NCI-H2196 treated with DMSO at 0.1 percent for 48 hours (cell line): ENCODE measurements around the gene ADK.
A peak's percentile ranks its signal among the peaks of the same experiment; 100 is the strongest.
"Not testable (repeated sequence)": the region's sequence is repeated elsewhere in the genome, so short reads cannot be mapped to it uniquely, and the experiment has no call there.

ENCODE experiments used
- DNase-seq: peaks from one replicate; lab custom pipeline; 2025; ENCODE audit not compliant: unreplicated experiment; lab: John Stamatoyannopoulos, UW

Gene ADK

DNA sequence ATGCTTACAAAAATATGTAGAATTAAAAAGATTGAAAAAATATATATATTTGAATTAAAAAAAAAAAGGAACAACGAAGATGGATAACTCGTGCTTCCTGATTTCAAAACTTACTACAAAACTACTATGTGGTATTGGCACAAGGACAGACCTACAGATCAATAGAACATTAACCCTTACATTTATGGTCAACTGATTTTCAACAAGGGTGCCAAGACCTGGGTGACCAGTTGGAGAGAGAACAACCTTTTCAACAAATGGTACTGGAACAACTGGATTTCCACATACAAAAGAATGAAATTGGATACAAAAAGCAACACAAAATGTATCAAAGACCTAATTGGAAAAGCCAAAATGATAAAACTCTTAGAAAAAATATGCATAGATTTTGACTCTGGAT is 10.5 kb upstream of the ADK start:
- DNase-seq = no peak

DNA sequence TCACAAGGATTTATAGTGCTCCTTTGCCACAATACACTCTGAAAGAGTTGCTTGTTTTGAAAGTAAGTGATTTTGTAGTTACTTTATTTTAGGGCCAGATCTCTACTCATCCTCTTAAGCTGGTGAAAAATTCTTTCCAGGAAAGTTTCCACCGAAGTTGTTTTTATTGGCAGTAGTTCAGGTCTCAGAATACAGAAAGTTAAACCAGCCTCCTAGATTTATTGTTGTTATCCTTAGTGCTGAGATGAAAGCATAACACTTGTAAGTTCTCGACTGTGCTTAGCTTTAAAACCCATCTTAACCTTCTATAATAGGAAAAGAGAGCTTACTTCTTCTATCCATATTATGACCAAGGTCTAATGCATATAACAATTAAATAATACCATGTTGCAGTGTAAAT is 5.9 kb upstream of the ADK start:
- no peak for DNase-seq

DNA sequence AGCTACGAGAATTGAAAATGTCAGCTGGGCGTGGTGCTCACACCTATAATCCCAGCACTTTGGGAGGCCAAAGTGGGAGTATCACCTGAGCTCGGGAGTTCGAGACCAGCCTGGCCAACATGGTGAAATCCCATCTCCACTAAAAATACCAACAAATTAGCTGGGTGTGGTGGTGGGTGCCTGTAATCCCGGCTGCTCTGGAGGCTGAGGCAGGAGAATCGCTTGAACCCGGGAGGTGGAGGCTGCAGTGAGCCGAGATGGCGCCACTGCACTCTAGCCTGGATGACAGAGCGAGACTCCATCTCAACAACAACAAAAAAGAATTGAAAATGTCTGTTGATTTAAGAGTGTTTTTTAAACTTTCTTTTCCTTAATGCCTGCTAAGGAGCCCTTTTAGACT is 4.0 kb upstream of the ADK start:
- DNase-seq = not testable (repeated sequence)

DNA sequence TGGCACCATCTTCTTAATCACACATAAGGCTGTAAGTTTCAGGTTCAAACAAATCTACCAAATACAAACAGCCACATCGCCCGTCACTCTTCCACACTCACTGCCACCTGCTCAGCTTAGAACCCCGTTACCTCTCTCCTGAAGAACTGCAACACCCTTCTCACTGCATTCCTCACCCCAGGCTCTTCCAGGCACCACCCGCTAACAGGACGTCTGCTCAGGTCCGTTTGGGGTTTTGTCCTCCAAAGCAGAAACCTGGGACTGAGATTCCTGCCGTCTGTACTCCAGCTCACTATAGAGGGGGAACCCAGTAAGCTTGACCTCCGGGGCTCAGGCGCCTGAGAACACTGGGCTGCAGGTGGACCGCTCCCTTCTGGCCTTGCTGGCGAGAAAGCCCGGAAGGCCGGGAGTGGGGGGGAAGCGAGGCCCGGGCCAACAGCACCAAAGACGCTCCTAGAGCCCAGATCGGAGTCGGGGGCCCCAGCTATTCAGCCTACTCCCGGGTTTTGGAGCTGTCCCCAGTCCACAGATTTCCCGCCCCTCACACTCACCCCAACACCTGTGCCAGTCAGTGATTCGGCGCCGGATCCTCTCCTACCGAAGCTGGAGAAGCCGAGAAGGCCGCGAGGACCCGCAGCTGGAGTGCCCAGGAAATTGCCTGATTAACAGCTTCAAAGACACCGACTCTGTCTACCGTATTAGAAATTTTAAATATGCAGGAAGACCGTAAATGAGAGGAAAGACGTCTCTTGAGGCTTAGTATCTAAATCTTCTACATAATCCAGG is 624 bp upstream of the ADK start, which contains the start of gene AP3M1:
AP3M1 (minus strand) TSS at position 625 of the 786 bp plus-strand sequence. CDS start 12,449 bp downstream, outside the sequence.
- DNase-seq = peak; percentile 94

DNA sequence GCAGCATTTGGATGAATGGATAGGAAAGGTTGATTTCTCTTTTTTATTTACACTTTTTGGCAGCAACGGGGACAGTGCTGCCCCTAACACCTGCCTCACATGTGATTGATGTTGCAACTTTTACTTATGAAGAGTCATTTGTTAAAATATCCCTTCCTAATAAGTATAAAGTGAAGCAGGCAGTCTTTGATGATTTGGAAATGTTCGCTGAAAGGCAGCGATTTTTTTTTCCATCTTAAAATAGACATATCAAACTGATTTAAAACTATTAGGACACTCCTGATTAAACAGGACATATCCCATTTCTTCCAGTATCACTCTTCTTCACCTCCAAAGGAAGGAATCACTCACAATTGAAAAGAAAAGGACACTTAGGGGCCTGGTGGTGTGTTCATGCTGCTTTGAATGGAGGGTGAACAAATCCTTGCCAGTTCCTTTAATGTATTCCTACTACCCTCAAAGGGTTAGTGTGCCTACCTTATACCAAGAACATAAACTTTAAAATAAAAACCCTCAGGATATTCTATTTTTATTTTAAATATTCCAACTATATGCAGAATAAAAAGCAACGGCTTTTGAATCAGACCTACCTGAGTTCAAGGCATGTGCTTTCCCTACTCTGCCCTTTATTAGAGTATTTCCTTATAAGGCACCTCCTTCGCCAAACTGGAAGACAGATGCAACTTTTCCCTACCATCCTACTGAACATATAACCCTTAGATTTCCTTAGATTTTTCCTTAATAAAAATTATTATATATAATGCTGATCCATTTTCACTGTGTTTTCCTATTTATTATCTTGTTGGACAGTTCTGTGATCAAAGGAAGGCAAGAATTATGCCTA is 1.1 kb downstream of the ADK start:
- DNase-seq = no peak

DNA sequence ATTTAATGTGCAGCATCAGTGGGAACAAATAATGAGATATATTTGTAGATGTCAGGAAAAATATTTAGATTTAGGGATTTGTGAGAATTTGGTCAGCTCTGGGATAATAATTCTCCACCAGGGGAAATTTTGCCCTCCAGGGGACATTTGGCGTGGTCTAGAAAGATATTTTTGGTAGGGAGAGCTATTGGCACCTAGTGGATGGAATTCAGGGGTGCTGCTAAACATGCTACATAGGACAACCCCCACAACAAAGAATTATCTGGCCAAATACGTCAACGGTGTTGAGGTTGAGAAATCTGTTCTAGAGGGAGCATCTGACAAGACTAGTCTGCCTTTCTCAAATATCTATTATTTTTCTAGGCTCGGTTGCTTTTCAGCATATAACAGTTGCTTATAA is 2.1 kb downstream of the ADK start:
- DNase-seq = peak; percentile 10

DNA sequence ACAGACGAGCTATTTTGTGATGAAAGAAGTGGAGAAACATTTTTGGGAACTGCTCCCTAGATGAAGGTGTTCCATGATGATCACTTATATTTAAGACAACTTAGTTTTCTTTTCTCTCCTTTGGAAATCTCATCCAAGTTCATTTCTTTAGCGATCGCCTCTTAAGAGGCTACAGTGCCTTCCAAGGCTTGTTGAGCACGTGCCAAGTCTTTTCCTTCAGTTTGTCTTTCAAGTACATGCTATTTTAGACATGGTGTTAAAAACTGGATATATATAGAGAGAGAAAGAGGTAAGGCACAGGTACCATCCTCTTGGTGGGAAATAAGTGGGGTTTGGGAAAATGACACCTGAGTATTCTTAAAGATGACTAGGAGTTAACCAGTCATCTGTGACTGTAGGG is 2.7 kb downstream of the ADK start:
- no peak for DNase-seq

DNA sequence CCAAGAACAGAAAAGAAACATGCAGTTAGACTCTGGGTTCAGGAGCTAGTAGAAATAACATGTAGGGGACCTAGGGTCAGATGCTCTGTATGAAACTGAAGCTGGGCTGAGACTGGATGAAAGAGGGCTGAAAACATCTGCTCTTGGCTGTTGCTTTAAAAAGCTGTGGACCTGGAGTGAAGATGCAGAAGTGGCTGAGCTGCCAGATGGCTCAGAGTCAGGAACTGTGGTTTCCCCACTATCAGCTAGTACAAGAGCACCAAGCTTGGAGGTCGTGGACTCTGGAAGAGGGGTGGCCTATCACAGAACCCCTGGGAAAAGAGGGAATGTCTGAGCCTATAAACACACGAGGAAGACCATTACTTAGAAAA is 5.9 kb downstream of the ADK start:
- no peak for DNase-seq

DNA sequence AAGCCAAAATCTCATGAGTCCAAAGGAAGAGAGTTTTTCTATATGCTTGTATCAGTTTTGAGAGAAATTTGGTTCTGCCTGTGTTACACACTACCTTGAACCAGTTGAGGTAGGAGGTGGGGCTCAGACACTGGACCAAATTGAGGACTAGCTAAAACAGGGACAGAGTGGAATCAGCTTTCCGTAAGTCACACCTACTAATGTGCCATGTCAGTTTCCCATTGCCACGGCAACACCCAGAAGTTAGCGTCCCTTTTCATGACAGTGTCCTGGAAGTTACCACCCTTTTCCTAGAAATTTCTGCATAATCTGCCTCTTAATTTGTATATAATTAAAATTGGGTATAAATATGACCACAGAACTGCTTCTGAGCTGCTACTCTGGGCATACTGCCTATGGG is 9.0 kb downstream of the ADK start:
- DNase-seq = no peak

DNA sequence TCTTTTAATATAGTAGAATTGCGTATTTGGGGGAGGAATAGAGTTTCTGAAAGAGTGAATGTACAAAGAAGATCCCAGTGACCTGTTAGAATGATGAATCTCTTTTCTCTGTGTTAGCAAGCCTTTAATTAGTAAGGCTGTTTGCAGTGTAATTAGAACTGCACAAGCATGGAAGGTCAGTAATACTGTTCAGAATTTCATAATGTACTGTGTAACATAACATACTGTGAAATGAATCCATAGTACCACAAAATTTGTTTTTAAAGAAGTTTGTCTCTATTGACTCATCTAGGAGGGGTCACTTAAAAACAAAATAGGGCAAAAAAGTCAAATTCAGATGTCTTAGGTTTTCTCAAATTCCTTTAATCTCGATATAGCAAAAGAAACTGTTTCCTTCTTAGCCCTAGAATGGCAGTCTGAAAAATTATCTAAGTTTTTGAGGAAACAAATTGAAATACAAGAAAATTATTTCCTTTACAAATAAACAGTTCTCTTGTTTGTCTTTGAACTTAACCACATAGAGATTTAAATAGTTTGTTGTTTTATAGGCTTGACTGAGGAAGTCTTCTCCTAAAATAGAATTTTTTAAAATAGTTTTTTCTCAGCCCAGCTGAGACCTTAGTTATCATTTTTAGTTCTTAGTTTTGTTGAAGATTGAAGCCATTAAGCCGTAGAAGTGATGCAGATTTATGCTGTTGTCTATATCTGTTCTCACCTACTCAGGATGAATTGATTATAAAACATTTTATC is 12.5 kb downstream of the ADK start:
- DNase-seq = no peak

DNA sequence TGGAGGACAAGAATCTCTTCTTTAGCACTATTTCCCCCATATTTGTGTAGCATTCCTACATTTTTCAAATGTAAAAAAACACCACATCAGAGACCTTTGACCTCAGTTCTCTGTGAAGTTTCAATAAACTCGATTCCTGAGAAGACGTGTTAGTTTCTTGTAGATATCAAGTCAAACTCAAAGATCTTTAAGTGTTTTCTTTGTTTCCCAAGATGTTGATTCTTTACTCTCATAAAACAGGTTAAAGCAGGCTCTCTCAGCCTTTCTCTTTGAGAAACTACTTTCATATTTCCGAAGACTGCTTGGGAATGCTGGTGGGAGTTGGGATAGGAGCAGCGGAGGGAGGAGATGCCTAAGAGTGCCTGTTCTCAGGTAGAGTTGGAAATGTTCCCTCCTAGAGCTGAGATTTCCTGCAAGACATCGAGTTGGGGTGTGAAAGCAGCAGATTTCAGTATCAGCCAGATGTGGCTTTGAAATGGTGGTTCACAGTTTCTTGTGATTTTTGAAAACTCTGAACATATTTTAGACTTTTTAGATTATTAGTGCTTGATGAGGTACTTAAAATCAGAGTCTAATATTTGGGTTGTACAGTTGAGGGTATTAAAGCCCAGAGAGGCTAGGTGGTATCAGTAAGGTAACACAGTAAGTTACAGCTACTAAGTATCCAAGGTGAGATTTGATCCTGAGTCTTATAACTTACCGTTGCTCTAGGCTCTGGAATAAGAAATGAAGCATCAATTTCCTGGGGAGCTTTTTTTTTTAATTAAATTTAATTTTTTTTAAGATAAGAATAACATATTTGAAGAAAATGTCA is 13.9 kb downstream of the ADK start:
- no peak for DNase-seq

DNA sequence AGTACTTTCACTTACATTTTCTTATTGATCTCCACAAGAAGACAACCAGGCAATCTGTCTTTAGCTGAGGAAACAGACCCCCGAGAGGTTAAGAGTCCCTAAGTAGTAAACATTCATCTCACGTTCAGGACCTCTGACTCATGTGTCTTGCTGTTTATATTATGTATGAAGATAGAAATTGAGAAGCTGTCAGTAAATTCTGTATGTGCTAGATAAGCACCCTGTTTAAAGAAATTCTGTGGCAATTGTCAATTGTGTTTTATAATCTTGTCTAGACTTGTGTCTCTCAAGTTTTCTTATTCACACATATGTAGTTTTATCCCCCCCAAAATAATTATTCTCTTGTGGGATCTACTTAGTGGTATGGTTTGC is 14.5 kb downstream of the ADK start:
- DNase-seq = no peak

DNA sequence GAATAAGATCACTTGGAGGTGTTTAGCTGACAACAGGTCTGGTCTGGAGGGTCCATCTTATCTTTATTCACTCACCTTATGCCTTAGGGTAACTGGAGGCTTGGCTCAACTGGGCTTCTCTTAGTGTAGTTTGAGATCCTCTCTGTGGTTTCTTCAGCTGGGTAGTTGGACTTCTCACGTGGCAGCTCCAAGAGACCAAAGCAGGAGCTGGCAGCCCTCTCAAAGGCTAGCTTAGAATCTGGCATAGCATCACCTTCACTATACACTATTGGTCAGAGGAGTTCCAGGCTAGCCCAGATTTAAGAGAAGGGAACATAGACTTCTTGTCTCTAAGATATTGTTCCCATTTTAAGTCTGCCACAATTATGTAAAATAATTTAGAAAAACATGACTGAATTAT is 16.4 kb downstream of the ADK start:
- no peak for DNase-seq

DNA sequence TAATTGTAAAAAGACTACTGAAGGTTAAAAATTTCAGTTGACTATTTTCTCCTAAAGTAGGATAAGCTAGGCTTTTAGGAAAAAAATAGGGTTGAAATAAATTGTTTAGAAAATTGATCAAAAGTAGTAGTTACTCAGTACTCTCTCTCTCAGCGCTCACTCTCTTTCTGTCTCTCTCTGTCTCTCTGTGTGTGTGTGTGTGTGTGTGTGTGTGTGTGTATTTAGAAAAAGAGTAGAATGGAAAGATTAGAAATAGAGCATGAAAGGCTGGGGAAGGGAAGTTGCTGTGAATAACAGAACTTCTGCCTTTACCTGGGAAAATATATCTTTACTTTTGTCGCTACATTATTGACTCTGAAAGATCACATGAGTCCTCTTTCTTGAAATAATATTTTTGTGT is 20.6 kb downstream of the ADK start:
- DNase-seq = no peak

DNA sequence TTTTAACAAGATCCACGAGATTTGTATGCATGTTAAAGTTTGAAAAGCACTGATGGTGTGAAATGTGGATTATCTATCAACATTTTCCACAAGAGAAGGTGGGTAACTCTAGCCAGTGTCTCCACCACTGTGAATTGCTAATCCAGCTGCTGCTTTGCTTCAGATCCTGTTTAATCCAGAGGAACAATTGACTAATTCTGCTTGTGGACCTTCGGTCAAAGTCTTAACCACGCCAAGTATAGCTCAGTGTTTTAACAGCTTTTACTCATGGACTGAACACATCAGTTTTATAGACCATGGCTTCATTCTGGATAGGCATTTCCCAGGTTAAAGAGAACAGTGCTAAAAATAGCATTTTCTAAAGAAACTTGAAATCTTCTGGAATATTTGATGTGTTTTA is 23.5 kb downstream of the ADK start:
- DNase-seq = no peak

DNA sequence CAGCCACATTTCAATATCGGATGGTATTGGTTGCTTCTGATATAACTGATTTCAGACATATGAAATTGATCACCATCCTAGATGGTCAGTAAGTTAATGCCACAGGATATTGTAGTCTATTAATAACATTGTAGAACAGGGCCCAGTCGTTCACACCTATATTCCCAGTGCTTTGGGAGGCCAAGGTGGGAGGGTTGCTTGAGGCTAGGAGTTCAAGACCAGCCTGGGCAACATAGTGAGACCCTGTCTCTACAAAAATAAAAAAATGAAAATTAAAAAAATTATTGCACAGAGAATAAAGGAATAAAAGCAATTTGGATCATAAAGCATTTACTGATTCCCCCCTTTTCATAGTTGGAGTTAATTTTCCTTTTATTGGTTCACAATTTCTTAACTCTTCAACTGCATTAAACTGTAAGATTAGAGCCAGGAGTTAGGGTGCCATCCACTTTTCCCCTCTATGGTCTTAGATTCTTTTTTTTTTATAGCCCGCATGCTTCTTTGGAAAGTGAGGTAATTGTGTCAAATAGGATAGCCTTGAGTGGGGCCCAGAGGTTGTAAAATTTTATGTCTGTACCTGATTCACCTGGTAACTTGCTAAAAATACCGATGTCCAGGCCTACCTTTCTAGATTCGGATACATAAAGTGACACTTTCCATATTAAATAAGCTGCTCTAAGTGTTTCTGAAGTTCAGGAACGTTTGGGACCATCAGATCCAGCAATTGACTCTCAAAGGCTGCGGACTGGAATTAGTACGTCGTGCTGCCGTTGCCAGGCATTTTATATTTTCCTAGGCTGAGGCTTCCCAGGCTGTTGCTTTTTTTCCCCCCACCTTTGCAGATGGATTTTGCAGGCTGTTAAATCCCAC is 24.7 kb downstream of the ADK start:
- DNase-seq = no peak

DNA sequence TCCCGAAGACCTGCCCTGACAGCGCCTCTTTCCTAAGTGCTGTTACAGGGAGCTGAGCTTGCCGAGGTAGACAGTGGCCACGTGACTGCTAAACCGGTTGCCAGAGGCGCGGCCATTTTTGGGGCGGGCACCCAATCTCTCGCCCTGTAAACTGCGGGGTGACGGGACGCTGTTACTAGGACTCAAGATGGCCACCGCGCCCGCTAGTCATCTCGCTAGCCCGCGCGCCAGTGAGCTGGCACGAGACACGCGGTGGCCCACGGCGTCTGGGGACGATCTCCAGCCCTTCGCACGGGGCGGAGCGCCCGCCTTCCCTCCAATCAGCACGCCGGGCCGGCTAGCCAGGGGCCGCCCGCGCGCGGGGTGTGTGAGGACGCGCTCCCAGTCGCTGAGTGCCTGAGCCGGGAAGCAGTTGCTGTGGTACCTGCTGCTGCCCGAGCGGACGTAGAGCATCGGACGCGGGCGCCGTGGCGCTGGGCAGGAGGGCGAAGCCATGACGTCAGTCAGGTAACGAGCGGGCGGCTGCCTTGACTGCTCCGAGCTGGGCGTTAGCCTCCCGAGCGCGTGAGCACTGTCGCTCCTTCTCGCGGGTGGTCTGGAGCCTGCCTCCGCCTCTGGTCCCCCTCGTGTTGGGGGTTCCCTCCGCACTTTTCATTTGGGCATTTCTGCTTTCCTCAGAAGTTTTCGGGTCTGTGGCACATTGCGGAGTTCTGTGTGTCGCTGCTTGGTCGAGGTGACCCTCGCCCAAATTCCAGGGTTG is 25.5 kb downstream of the ADK start:
- peak; percentile 95 for DNase-seq

DNA sequence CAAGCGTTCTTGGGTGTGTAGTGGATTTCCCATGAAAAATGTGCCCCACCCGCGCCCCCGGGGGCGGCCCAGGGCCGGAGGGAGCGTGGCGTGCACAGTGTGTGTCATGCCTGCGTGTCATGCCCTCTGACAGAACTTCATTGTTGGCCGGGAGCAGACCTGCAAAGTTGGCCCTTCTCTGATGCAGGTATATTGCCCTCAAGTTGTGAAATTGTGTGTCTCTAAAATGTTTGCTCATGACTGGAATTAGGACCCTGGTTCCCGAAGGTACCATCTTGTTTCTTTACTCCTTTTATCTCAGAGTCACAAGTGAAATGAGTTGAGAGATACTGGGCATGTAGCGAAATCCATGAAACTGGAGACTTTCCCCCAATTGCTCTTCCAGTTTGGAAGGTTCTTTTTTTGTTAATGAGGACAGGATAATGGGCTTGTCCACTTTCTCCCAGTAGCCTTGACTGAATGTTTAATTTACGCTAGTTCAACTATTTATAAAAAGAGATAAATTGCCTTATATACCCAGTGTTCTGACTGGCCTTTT is 26.2 kb downstream of the ADK start:
- no peak for DNase-seq
